Peyer's patch (tissue), 4 donors: ENCODE data around the gene PLEKHA1. TPM values are rescaled to one million over a fixed set of nuclear protein-coding genes. Genes with fewer than 3 reads are reported as not detected.

Source experiments
- DNase-seq, 3 donors: peaks; one replicate each; pipeline ENCODE4 v3.0.0-alpha.2; 2017 to 2019
- H3K27ac ChIP-seq, 4 donors: fragments of 200-600 bp; sonication (generic); one replicate each; pipeline ENCODE4 v1.5.1; 2016 to 2019
- H3K27me3 ChIP-seq, 2 donors: fragments of 200-600 bp; sonication (generic); one replicate each; pipeline ENCODE4 v1.5.1; 2019
- H3K36me3 ChIP-seq, 3 donors: fragments of 200-600 bp; sonication (generic); one replicate each; pipeline ENCODE4 v1.5.1; 2016 to 2019
- H3K4me1 ChIP-seq, 4 donors: fragments of 200-600 bp; sonication (generic); one replicate each; pipeline ENCODE4 v1.5.1; 2016 to 2019
- H3K4me3 ChIP-seq, 4 donors: fragments of 200-600 bp; sonication (generic); 1 replicate in 3 of 4; 2 replicates in 1 of 4; pipeline ENCODE4 v1.5.1; 2016 to 2019; ENCODE audit warnings: mild to moderate bottlenecking in 1 of 4
- H3K9me3 ChIP-seq, 4 donors: fragments of 200-600 bp; sonication (generic); one replicate each; pipeline ENCODE4 v1.5.1; 2016 to 2019; ENCODE audit warnings: mild to moderate bottlenecking in 1 of 4
- POLR2A ChIP-seq, 2 donors: fragments of 450-650 bp; IDR thresholded peaks; one replicate each; pipeline ENCODE4 v1.5.1; 2017; ENCODE audit warnings: antibody characterized with exemption in 2 of 2, mild to moderate bottlenecking in 2 of 2, moderate library complexity in 2 of 2
- total RNA-seq, 4 donors: library from RNA; depleted of rRNA; stranded (reverse); fragments of >200 nt; gene quantifications; one replicate each; pipeline ENCODE4 v1.1.0, GENCODE V29; 2016
- TF ChIP-seq, protein P1 (sequence below), 6 experiments: fragments of 450-650 bp in 4 of 6; fragments of 200-600 bp in 2 of 6; sonication (generic) in 1 of 6; IDR thresholded peaks; one replicate each; pipeline ENCODE4 v1.5.1; 2017 to 2019; ENCODE audit warnings: antibody characterized with exemption in 6 of 6, mild to moderate bottlenecking in 3 of 6, moderate library complexity in 1 of 6

Gene PLEKHA1
- total RNA-seq, 4 donors from 2014 or later: 15.7 to 62.0 (median 43.9) TPM

GRCh38 chr10:122381680-122382079 is 7.2 kb downstream of the PLEKHA1 start:
- TF ChIP-seq POLR2A (IDR thresholded peaks at IDR 0.05): no peak
- TF ChIP-seq, protein P1, sequence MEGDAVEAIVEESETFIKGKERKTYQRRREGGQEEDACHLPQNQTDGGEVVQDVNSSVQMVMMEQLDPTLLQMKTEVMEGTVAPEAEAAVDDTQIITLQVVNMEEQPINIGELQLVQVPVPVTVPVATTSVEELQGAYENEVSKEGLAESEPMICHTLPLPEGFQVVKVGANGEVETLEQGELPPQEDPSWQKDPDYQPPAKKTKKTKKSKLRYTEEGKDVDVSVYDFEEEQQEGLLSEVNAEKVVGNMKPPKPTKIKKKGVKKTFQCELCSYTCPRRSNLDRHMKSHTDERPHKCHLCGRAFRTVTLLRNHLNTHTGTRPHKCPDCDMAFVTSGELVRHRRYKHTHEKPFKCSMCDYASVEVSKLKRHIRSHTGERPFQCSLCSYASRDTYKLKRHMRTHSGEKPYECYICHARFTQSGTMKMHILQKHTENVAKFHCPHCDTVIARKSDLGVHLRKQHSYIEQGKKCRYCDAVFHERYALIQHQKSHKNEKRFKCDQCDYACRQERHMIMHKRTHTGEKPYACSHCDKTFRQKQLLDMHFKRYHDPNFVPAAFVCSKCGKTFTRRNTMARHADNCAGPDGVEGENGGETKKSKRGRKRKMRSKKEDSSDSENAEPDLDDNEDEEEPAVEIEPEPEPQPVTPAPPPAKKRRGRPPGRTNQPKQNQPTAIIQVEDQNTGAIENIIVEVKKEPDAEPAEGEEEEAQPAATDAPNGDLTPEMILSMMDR (IDR thresholded peaks at IDR 0.05): no peak
- Histone ChIP-seq H3K27ac (no peak overlapping the region), H3K9me3 (no peaks in the 10 kb centered on the region), H3K36me3 (no peaks in the 10 kb centered on the region), H3K4me1 (peaks cover 0 to 17% (median 0%) of the 10 kb centered on the region in 4 donors), H3K4me3 (no peak overlapping the region), H3K27me3 (no peaks in the 10 kb centered on the region)
- DNase-seq: no peak

DNA sequence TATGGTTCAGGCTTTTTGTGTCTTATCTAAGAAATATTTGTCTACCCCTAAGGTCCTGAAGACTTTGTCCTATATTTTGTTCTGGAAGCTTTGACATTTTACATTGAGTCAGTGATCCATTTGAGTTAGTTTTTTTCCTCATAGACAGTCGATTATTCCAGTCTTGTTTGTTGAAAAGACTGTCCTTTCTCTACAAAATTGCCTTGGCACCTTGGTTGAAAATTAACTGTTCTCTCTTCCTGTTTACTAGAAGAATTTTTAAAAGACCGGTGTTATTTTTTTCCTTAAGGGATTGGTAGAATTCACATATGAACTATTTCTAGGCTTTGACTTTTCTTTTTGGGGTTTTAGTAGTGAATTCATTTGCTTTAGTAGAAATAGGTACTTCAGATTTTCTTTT is 12.0 kb downstream of the PLEKHA1 start:
- Histone ChIP-seq H3K4me3 (no peak overlapping the region), H3K9me3 (no peaks in the 10 kb centered on the region), H3K36me3 (no peaks in the 10 kb centered on the region), H3K27me3 (no peaks in the 10 kb centered on the region), H3K27ac (no peak overlapping the region), H3K4me1 (peaks cover 0 to 10% (median 0%) of the 10 kb centered on the region in 4 donors)
- DNase-seq: no peak
- TF ChIP-seq POLR2A (IDR thresholded peaks at IDR 0.05): no peak
- TF ChIP-seq, protein P1 (IDR thresholded peaks at IDR 0.05): no peak

DNA sequence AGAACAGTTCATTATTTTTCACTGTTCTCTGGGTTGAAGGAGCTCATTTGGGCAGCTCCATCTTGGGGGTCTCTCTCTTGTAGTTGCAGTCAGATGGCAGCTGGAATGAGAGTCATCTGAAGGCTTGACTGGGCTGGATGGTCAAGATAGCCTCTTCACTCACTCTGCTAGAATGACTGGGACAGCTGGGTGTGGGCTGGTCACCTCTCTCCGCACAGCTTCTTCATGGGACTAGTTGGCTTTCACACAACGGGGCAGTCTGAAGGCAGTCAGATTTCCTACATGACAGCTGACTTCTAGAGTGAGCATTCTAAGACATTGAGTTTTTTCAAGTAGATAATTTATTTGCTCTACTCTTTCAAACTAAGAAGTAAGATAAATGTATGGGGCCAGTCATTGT is 13.1 kb downstream of the PLEKHA1 start:
- no peaks in the 10 kb centered on the region for H3K9me3 ChIP-seq
- peaks cover 0 to 10% (median 0%) of the 10 kb centered on the region in 4 donors for H3K4me1 ChIP-seq
- no peaks in the 10 kb centered on the region for H3K27me3 ChIP-seq
- H3K27ac ChIP-seq: no peak overlapping the region
- no peak overlapping the region for H3K4me3 ChIP-seq
- TF ChIP-seq POLR2A (IDR thresholded peaks at IDR 0.05): no peak
- TF ChIP-seq, protein P1 (IDR thresholded peaks at IDR 0.05): no peak
- DNase-seq: no peak
- H3K36me3 ChIP-seq: no peaks in the 10 kb centered on the region

DNA sequence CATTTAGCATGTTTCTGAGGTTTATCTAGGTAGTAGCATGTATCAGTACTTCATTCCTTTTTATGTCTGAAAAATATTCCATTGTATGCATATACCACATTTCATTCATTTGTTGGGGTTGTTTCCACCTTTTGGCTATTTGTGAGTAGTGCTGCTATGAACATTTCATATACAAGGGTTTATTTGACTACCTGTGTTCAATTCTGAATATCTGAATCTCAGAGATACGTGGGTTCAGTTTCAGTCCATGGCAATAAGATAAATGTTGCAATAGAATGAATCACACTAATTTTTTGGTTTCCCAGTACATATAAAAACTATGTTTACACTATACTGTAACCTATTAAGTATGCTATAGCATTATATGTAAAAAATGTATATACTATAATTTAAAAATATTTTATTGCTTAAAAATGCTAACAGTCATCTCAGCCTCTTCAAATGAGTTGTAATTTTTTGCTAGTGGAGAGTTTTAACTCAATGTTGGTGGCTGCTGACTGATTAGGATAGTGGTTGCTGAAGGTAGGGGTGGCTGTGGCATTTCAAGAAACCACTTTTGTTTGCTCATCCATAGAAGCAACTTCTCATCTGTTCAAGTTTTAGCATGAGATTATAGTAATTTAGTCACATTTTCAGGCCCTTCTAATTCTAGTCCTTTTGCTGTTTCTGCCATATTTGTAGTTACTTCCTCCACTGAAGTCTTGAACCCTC is 13.9 kb downstream of the PLEKHA1 start:
- Histone ChIP-seq H3K4me3 (no peak overlapping the region), H3K27ac (no peak overlapping the region), H3K36me3 (peaks cover 0 to 3% (median 0%) of the 10 kb centered on the region in 3 donors), H3K9me3 (no peaks in the 10 kb centered on the region), H3K27me3 (no peaks in the 10 kb centered on the region), H3K4me1 (peaks cover 0 to 10% (median 0%) of the 10 kb centered on the region in 4 donors)
- no peak for DNase-seq
- TF ChIP-seq, protein P1 (IDR thresholded peaks at IDR 0.05): no peak
- TF ChIP-seq POLR2A (IDR thresholded peaks at IDR 0.05): no peak

GRCh38 chr10:122390271-122390670 is 15.8 kb downstream of the PLEKHA1 start:
- no peak overlapping the region for H3K27ac ChIP-seq
- TF ChIP-seq, protein P1 (IDR thresholded peaks at IDR 0.05): no peak
- DNase-seq: no peak
- H3K4me3 ChIP-seq: no peak overlapping the region
- H3K36me3 ChIP-seq: peaks cover 0 to 13% (median 3%) of the 10 kb centered on the region in 3 donors
- no peaks in the 10 kb centered on the region for H3K9me3 ChIP-seq
- peaks cover 0 to 10% (median 0%) of the 10 kb centered on the region in 4 donors for H3K4me1 ChIP-seq
- H3K27me3 ChIP-seq: no peaks in the 10 kb centered on the region
